Stimulated activated CD8-positive, alpha-beta memory T cell treated with anti-CD3 and anti-CD28 coated beads, Interleukin-7, amount 100 ng/mL, for 48 hours (primary cell): ENCODE measurements around the gene CD84.
"Not testable (repeated sequence)": the region's sequence is repeated elsewhere in the genome, so short reads cannot be mapped to it uniquely, and the experiment has no call there.

ENCODE experiments used
- DNase-seq, 2 donors: peaks; one replicate each; pipeline ENCODE4 v3.0.0-alpha.2; 2020; ENCODE audit warnings: low read depth in 1 of 2; ENCODE audit errors: extremely low read depth in 1 of 2

The CD84 gene

DNA sequence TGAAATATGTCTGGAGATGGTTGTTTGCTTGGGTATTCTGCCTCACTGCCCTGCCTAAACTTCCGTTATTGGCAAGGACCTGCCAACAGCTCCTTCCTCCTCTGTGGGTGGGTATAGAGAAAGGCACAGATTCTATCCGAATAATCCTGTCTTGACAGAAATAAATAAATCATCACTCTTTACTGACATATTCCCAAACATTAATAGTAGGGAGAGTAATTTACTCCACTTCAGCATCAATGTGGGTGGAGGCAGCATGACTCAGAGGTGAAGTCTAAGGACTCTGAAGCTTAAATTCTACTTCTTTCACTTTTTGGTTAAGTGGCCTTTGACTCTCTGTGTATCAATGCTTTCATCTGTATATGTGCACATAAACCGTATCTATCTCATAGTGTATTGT lies 2.9 kb downstream of the CD84 start:
- peak in 1 of 2 donors; percentile 37 for DNase-seq

DNA sequence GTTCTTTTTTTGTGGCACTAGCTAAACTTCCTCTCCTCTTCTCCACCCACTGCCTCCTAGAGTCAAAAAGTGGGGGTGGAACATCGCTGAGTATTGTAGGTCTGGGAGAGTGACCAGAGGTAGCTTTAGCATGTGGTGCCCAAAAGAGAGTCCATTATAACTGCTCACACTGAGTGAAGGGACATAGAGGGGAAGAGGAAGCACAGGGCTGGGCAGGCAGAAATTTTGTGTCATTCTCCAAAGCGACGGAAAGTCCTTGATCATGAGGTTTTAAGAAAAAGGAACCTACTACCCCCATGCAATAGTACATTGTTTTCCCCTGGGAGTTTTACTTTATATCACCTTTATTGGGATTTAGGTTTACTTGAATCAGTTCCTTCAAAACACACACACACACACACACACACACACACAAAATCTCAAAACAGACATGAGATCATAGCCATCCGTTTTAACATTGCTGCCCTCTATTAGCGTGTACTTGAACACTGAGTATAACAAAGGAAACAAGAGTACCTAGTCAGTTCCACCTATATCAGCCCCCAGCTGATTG lies 4.1 kb downstream of the CD84 start:
- no peak for DNase-seq

DNA sequence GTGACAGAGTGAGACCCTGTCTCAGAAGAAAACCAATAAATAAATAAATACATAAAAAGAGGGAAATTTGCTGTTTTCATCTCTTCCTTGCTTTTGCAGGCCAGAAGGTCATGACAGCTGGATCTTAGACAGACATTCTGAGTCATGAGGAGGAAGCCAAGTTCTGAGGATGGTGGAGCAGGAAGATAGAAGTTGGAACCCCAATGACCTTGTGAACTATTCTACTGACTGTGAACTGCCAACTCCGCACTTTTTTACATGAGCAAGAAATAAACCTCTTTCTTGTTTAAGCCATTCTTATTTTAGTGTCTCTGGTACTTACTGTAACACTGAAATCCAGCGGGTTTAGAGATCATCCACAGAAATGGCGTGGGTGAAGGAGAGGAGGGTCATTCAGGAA lies 8.5 kb downstream of the CD84 start:
- DNase-seq = no peak

GRCh38 chr1:160569806-160570205 lies 9.5 kb downstream of the CD84 start:
- no peak for DNase-seq

DNA sequence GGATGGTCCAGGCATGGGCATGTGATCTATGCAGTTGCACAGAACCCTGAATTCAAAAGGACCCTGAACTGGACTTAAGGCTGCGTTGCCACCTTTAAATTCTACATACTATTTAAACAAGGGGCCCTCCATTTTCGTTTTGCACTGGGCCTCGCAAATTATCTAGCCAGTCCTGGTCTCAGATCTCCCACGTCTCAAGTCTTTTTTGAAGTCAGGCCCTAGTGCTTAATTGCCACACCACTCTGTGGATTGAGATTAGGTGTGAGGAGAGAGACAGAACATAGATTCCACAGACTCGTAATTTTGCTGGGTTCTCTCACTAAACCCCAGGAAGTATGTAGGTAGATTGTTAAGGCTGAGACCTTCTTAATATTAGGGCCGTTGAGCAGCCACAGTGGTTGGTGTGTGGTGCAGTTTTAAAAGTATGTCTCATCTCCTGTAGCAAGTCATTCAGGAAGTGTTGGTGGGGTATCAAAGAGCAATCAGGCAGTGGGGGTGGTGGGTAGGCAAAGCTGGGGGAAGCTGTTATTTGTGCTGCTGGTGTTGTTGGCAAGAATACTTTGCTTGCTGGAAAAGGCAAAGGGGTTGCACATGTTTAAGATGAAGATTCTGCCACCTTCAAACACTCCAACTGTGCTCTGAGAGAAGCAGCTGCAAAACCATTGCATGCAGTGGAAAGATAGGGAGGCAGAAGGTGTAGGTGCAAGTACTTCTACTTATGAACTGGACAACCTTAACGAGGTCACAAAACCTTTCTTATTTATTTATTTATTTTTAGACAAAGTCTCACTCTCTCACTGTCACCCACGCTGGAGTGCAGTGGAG lies 11.2 kb downstream of the CD84 start:
- DNase-seq = peak; percentile 47 to 74

- no peak for DNase-seq
Measured at GRCh38 chr1:160567341-160567740, 12.0 kb downstream of the CD84 start.

GRCh38 chr1:160565564-160565963 lies 13.7 kb downstream of the CD84 start:
- DNase-seq = no peak

GRCh38 chr1:160563230-160563629 lies 16.1 kb downstream of the CD84 start:
- DNase-seq = not testable (repeated sequence)

- not testable (repeated sequence) for DNase-seq
Measured at GRCh38 chr1:160562745-160563144, 16.6 kb downstream of the CD84 start.

GRCh38 chr1:160560806-160561205 lies 18.5 kb downstream of the CD84 start:
- DNase-seq = no peak

DNA sequence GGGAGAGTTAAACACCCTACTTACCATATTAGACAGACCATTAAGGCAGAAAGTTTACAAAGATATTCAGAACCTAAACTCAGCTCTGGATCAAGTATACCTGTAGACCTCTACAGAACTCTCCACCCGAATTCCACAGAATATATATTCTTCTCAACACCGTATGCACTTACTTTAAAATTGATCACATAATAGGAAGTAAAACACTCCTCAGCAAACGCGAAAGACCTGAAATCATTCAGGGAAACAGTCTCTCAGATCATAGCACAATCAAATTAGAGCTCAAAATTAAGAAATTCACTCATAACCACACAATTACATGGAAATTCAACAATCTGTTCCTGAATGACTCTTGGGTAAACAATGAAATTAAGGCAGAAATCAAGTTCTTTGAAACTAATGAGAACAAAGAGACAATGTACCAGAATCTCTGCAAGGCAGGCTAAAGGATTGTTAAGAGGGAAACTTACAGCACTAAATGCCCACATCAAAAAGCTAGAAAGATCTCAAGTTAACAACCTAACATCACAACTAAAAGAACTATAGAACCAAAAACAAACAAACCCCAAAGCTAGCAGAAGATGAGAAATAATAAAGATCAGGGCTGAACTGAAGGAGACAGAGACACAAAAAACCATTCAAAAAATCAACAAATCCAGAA lies 19.1 kb downstream of the CD84 start:
- no peak for DNase-seq

- not testable (repeated sequence) for DNase-seq
Measured at GRCh38 chr1:160559437-160559836, 19.9 kb downstream of the CD84 start.

DNA sequence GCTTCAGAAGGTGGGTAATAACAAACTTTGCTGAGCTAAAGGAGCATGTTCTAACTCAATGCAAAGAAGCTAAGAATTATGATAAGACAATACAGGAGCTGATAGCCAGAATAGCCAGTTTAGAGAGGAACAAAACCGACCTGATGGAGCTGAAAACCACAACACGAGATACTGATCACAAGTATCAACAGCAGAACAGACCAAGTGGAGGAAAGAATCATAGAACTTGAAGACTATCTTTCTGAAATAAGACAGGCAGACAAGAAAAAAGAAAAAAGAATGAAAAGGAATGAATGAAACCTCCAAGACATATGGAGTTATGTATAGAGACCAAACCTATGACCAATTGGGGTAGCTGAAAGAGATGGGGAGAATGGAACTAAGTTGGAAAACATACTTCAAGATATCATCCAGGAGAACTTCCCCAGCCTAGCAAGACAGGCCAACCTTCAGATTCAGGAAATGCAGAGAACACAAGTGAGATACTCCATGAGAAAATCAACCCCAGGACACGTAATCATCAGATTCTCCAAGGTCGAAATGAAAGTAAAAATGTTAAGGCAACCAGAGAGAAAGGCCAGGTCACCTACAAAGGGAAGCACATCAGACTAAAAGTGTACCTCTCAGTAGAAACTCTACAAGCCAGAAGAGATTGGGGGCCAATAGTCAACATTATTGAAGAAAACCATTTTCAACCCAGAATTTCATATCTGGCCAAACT lies 20.5 kb downstream of the CD84 start:
- DNase-seq = no peak

DNA sequence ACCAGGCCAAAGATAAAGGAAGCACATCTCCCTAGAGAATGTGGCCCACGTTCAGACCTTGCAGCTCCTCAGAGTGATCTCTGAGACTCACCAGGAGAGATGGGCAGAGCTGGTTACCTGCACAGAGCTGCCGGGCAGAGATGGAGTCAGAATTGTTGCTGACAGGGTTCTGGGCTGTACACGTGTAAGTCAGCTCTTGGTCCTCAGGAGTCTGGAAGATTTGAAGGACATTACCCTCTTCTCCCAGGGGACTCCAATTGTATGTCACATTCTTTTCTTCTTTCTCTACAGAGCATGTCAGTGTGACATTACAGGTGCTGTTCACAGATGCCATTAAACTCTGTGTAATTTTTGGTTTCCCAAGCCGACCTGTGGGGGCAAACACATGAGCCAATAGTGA lies 25.5 kb downstream of the CD84 start:
- DNase-seq = no peak

DNA sequence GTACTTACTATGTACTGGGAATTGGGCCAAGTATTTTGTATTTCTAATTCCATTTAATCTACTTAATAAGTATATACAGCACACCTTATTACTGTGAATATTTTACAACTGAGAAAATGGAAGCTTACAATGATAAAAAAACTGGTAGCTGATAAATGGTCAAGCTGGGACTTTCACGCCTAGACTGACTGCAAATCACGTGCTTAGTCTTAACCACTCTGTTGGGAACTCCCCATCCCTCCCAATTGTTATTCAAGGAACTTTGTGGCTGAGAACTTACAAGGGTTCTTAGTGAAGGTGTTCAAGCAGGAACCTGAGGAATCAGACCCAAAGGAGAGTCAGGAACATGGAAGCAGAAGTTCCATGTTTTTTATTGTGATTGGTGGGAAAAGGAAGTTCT lies 26.9 kb downstream of the CD84 start:
- DNase-seq = no peak

DNA sequence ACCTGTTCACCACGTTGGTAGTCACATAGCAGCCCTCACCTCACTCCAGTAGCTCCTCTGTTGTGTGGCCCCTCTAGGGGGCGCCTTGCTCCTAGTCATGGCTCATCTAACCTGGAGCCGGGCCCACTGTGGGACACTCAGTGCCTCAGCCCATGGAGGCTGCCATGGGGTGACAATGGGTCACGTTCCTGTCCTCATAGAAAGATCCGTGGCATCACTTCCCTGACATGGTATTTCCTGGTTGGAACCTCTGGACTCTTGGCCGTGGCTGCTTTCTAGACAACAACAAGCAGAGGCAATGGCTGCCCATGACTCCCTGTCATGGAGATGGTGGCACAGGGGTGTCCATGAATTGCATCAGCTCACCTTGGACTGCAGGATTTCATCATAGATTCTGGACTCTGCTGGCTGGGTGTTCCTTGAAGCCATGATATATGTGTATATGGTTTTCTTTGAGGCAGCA lies 28.7 kb downstream of the CD84 start:
- DNase-seq = peak; percentile 28 to 56

GRCh38 chr1:160549665-160550006 lies 29.7 kb downstream of the CD84 start:
- DNase-seq = no peak

GRCh38 chr1:160548960-160549664 lies 30.2 kb downstream of the CD84 start:
- DNase-seq = no peak

DNA sequence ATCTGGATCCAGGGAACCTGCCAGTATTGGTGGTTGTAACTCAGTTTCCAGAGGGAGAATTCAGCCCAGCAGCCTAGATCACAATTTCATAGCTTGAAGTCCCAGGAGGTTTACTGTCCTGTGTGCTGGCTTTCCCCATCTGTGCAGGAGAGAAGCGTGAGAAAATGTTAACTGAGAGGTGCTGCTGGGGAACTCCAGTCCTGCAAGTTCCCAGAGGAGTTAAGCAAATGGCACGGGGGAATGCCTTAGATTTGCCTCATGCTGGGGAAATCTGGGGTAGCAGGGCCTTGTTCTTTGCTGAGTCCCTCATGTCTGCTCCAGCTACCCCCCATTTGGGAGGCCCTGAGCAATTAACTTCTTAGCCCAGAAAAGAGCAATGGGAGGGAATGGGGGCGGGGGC lies 31.1 kb downstream of the CD84 start:
- no peak for DNase-seq

DNA sequence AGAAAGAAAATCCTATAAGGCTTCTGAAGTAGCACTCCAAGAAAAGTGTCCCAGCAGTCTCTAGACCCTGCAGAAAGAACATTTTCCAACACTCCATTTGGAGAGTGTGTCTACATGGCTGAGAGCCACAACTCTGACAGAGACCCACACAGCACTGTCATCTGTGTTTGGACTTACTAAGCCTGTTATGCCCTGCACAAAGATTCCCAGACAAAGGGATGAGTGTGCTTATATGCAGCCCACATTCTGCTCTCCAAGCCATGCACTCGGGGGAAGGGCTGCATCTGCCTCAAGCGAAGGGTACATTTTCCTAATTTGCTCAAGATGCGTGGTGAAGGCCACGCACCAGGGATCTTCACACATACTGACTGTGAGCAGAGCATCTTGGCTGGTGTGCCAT lies 31.9 kb downstream of the CD84 start:
- no peak for DNase-seq

DNA sequence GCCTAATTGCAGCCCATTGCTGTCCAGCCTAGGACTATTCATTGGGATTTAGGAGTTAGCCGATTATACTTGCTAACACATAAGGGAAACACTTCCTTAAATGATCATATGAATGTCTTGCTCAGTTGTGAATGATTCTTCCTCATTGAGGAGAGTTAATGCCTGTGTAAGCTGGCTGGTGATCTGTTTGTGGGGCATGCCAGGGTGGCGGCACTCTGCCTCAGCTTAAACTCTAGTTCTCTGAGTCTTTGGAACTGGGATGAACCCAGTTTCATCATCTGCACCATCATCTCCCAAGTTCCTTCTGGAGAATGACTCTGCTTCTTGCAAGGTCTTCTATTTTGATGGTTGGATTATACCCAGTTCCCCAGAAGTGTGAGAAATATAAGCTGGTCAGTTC lies 32.4 kb downstream of the CD84 start:
- no peak for DNase-seq
